HG03558 (cell line): ENCODE measurements around the gene ARID5B.

Source experiments
- ATAC-seq: cut with Tn5 transposase; IDR thresholded peaks from one replicate; pipeline ENCODE4 v1.9.1; 2021; ENCODE audit warnings: moderate number of reproducible peaks; ENCODE audit not compliant: unreplicated experiment; ENCODE audit errors: extremely low read depth

Gene ARID5B

DNA sequence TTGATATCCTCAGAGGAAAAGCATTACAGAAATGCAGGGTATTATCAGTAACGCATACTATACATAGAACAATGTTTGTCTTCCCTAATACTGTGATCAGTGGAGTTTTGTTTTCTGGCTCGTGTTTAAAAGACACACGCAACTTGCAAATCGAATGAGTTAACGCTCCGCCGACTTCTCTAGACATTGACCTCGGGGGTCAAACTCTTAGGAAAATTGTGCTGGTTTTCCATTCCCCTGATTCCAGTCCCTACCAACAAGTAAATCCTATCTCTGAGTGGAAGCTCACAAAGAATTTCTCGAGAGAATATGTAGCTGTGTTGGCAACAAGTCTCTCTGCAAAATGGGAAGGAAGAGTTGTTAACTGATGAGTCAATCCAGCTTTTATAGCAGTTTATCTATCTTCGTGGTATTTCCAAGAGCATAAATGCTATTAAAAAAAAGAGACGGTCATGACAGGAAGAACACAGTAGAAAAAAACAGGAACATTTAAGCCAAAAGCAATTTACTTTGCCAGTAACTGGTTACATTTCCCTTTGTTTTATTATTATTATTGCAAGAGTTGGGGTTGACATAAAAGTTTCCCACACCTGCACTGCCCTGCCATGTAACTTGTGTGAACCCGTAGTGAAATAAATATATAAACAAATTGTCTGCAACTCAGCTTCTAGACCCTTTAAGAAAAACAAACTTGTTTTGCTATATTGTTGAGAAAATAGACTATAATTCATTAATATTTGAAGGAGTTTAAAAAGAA lies 144.4 kb downstream of the ARID5B start:
- no peak for ATAC-seq

DNA sequence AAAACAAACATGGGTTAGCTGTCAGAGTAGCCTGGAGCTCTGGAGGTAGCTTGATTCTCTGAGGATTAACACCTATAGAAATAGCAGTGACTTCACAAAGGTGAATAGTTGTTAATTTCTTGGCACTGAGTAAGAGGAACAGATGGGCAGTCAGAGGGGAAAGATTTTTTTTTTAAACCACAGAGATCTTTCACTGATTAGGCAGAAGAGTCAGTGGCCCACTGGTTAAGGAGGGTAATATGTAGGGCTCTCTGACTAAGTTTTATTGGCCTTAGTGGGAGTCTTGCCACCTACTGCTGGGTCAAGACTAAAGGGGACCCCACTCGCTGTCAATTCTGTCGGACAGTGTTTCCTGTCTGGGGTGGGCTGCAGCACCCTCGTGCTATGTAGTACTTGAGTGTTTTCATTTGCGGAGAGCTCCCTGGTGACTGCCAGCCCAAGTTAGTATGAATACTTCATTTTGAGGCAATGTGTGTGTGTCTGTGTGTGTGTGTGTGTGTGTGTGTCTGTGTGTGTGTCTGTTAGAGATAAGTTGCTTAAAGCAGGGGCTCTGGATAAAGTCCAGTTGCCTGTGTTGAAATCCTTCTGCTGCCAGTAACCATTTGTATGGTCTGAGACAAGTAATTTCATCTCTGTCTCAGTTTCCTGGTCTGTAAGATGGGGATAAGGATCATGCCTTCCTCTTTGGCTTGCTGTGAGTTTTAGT lies 145.2 kb downstream of the ARID5B start:
- peak; percentile 40 for ATAC-seq

DNA sequence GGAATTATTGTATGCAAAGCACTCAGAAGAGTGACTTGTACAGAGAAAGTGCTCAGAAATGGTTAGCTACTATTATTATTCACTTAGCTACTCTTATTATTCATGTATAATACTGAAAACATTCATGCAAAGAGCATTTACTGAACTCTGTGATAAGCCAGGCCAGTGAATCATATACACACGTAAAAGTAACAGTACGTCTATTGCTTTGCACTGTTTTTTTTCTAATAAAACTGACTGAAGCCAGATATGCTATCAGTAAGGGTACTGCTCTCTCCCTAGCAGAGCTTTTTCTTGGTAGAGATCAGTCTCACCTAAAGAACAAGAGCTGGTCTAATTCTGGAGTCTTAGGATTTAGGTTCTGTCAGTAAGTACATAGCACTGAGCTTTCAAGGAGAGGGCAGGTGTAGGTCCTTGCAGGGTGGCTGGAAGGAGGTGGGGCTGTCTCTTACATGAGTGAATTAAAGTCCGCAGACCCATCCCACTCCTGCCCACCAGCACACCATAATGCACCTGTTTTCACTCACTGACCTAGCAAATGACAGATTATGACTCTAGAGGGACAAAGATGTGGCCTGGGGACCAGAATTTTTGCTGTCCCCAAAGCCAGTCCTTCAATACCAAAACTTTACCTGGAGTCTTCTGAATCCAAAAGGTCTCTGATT lies 145.9 kb downstream of the ARID5B start:
- ATAC-seq = no peak

DNA sequence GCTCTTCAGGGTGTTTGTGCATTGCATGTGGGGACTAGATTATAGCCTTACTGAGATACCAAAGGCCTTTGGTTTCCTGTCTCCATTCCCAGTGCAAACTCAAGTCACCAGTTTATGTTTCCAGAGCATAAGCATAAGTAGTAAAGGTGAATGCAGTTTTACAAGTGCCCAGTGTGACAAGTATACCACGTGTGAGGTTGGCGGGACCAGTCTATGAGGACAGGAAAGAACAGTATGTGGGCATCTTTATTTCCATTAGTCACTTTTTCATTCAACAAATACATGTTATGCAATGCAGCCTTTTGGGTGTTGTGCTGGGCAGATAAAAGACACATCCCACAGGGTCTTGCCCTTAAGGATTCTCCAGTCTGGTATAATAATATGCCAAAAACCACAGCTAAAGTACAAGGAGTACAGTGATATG lies 146.5 kb downstream of the ARID5B start:
- ATAC-seq = no peak

DNA sequence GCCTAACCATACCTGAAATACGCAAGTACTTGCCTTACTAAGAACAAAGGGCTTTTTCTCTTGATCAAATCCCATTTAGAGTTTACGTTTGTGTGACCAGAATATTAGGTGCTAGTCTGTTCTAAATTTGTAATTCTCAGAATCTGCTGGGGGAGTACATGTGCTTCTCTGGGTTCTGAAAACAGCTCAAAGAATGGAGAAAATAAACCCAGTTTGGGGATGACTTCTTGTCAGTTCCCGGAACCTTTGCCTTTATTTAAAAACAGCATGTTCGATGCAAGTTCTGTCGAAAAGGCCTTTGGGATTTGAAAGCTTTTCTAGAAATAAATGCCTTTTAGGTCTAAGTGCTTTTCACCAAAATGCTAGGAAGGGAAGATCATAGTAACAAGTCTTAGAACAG lies 147.0 kb downstream of the ARID5B start:
- ATAC-seq = no peak

DNA sequence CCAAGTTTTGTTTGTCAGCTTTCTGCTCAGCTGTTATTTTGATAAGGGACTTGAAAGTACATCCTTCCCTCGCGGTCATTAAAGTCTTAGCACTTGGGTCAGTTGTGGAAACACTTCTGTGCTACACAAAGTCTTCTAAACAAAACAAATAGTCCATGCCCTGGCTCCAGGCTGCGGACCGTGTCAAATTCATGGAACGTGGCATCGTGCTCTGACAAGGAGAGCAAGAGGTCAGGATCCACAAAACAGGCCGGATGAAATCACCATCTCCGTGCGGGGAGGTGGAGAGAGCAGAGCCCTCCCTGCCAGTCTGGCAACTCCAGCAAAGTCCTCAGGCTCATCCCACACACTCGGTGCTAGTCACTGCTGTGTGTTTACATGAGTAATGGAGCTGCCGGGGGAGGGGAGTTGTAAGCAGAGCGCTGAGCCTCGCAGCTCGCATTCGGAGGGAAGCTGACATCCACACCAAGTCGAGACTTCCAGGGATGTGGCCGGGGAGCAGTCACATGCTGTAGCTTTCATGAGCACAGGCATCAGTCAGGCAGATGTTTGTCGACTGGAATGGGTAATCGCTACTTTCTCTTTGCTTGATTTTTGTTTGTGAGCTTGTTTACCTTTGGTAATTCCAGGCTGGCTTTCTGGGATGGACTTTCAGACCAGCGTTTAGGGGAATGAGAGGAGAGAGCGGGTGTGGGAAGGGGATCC lies 147.6 kb downstream of the ARID5B start:
- no peak for ATAC-seq

DNA sequence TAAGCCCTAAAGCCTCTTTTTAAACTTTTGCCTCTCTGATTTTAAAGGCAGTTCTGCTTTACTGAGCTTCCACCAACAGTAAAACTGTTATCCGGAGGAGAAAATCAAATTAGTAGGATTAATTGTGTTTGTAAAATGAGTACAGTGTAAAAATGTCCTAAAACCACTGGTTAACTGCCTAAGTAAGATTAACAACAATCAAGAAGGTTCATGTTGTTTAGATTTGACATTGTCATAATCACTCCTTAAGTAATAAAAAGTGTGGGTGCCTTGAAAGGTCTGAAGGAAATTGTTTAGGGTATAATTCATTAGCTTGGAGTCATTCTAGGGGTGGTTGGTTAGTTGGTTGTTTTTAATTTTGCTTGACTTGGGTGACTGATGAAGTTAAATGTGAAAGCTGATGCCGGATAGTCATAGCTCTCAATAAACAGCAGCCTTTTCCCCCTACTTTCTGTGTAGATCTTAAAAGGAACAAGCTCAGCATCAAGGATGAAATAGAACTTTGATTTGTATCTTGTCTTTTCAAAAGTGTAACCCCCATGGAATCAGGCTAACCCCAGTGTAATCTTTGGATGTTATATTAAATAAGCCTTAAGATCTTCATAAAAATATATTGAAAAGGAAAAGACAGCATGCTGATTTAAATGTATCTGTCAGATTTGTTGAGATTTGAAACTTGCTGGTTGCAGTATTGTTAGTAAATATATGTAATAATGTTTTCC lies 148.3 kb downstream of the ARID5B start:
- no peak for ATAC-seq

DNA sequence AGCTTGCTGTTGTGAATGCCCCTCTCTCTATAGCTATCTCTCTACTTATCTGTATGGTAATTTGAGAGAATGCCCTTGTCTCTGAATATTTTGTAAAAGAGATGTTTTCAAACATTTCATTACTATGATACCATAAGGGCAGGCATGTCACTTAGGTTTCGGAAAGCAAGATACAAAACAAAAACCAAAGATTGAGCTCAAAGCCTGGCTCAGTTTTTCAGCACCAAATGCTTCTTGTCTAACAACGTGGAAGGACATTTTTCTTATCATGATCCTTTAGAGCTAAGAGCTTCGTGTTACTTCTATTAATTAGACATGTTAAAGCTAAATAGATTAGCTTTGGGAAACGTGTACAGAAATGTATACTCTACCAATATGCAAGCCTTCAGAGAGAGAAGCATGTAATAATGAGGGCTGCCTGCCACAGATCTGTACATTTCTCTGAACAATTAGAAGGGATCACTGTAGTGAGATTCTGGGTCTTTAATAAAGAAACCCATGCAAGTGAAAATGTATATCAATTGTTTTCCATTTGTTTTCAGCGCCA lies 148.9 kb downstream of the ARID5B start:
- no peak for ATAC-seq

DNA sequence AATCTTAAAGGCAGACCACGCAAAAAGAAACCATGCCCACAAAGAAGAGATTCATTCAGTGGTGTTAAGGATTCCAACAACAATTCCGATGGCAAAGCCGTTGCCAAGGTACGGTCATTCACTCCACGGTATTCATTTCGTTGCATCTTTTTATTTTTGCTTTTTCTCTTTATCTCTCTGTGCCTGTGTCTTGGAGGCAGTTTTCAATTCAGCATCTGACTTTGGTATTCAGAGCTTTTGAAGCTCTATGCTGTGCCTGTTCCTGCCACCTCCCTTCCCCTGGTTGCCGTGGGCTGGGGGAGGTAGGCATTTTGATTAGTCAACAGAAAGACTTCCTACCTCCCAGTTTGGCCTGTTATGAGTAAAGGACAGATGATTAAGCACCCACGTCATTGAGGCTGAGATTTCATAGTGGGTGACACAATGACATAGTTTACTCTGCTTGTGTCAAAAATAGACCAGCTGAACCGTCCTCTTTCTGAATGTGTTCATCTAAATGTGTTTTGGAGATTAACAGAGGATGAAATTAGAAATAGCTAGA lies 149.5 kb downstream of the ARID5B start:
- peak; percentile 34 for ATAC-seq

DNA sequence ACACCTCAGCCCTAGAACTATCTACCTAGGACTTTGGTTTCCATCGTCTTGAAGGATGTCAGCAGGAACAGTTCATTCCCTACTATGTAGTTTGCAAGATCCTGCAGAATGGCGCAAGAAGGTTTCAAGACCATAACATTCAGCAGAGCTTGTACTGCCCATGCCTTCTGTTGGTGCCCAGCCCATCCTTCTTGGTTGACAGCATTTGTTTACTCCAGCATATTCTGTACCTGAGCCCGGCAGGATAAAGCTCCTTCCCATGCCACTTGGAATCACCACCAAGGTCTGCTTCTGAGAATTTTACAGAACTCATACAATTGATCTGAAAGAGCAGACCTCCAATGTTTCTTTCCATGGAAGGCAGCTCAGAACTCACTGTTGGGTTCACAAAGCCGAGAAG lies 150.8 kb downstream of the ARID5B start:
- ATAC-seq = no peak

DNA sequence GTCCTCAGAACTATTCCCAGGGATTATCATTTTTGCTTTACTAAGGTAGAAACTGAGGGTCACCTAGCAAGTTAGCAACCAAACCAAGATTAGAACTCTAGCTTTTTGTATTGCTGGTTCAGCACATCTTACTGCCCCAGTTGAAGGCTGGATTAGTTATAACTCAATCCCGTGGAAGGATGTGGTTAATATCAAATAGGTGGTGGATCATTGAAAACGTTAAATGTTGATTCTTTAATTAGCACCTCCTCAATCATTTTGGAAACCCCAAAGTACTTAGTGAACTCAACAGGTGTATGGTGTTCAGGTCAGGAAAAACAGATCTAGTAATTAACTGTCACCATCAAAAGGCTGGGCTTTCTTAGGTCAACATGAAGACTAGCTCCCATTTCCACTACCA lies 152.4 kb downstream of the ARID5B start:
- ATAC-seq = no peak

DNA sequence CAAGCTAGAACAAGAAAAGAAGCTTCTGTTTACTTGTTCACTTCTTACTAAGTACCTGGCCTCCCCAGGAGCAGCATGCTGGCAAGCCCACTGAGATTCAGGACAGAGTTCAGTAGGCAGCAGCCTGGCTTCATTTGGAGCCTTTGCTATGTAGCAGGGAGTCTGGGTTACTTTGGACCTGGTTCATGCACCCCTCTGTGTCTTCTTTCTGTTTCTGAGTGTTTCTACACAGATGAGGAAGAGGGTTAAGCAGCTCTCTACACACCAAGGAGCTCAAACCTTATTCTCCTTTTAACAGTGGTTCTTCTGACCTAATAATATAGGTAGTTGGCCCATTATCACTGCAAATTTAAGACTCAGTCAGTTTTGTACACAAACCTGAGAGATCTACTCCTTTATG lies 152.9 kb downstream of the ARID5B start:
- no peak for ATAC-seq

DNA sequence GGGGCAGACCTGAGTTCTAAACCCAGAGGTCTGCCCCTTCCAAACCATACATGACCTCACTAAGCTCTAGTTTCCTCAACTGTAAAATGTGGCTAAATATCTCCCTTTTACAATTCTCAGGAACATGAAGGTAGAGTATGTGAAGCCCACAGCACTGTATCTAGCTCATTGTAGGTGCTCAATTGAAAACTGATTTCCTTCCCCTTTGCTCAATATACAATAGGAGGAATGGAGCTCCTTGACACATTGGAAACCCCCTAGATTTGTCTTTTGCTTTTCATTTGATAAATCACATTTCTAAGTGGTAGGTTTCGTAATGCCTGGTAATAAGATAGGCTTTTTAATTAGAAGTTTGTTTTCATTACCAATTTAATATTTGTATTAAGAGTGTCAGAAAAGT lies 153.3 kb downstream of the ARID5B start:
- no peak for ATAC-seq

DNA sequence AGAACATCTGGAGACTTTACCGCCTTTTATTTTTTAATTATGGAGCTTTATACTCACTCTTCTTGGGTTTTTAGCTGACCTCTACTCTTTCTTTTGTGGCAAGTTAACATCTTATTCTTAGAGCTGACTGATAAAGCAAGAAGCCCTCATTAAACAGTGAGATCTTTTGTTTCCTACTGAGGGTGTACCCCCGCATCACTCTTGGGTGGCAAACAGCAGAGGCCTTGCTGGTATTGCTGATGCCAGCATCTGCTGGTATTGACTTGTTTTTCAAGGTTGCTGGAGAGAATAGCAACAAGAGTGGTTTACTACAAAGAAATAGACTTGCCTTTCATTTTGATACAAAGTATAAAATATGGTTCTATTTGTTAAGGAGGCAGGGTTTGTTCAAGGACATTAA lies 154.7 kb downstream of the ARID5B start:
- ATAC-seq = no peak

DNA sequence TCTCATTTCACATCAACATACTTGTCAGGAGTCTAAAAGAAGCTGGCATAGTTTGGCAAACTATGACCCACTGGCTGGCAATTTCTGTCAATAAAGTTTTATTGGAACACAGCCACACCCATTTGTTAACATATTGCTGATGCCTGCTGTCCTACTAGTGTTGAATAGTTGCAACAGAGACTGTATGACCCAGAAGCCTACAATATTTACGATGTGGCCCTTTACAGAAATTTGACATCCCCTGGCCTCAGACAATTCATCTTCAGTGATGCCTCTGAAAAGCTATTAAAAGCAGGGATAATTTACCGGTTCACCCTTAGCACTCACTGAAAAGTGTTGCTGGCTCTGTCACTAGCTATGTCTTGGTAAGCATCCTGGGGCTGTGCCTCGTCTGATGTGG lies 155.2 kb downstream of the ARID5B start:
- ATAC-seq = no peak

DNA sequence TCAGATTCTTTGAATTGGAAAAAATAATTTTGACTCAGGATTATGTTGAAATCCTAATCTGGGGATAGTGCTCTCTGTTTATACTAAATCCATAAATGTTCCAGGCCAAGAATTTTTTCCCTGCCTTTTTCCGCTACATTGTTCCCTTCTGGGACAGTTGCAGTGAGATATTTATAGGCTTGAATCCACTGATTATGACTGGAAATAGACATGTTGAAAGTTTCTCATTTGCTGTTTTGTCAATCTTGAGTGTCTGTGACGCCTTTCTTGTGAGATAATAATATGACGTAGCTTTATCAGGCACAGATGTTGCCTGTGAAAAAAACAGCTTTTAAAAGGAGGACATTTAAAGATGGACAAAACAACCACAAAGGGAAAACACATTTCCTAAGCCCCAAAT lies 155.9 kb downstream of the ARID5B start:
- ATAC-seq = no peak

DNA sequence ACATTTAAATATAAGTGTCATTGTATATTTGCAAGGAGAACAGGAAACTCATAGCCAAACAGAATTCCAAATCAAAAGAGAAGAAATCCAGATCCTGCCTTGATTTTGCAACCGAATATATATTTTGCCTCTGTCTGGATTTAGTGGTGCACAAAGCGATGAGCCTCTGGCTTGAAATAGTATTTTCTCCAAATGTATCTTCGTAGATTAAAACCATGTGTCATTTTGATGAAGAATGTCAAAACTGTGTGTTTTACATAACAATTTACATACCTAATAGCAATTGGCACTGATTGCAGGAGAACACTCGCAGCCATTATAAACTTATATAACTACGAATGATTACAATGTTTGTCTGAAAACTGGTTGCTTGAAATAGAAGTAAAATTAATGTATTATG lies 156.4 kb downstream of the ARID5B start:
- no peak for ATAC-seq

DNA sequence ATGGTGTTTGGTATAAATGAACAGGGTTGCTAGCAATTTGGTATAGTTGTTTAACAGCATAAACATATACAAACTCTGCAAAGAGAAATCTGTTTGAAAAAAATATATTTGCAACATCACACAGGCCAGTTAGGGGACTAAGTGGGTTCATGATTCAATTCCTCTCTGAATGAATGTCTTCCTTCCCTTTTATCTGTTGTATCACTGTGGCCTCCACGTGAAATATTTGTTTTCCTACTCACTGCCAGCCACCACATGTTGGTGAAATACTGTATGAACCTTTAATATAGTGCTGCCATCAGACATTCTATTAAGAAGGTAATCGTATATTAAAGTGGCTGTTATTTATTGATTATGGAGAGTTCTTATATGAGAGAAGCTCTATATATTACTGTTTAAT lies 157.0 kb downstream of the ARID5B start:
- no peak for ATAC-seq

DNA sequence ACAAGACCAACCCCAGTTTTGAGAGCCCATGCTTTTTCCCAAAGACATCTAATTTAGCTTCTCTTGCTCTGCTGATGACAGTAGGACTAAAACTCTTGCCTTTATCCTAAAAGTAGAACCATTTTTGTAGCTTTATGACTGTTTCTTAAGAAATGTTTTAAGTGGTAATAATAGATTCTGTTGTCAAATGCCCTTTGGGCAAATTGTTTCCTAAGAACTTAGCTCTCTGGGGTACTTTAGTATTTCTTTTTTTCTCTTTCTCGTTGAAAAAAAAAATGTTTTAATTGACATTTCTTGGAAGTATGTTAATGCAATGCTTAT lies 157.4 kb downstream of the ARID5B start:
- ATAC-seq = no peak
